NCI-H524 (cell line): Measurements from ENCODE around the gene FRMPD1.

Experiments used
- DNase-seq, 2 experiments: peaks; one replicate each; lab custom pipeline; 2025; lab: John Stamatoyannopoulos, UW

FRMPD1 gene

GRCh38 chr9:37679649-37680402 is 29.1 kb downstream of the FRMPD1 start:
- peak; percentile 88 to 97 for DNase-seq

DNA sequence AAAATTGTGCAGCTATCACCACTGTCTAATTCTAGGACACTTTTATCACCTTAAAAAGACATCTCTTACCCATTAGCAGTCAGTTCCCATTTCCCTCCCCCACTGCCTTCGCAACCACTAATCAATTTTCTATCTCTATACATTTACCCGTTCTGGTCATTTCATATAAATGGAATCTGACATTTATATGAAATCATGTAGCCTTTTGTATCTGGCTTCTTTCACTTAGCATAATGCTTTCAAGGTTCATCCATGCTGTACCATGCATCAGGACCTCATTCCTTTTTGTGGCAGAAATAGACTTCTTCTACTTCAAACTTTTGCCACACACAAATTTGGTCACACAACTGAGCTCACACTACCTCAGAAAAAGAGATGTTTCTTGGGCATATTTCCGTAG is 32.2 kb downstream of the FRMPD1 start:
- no peak for DNase-seq

- no peak for DNase-seq
Observed at GRCh38 chr9:37683531-37684371, 33.0 kb downstream of the FRMPD1 start.

GRCh38 chr9:37692622-37693221 is 42.0 kb downstream of the FRMPD1 start:
- DNase-seq: peak; percentile 53 to 83

- DNase-seq: peak; percentile 33 to 76
Observed at GRCh38 chr9:37693260-37693659, 42.5 kb downstream of the FRMPD1 start.

DNA sequence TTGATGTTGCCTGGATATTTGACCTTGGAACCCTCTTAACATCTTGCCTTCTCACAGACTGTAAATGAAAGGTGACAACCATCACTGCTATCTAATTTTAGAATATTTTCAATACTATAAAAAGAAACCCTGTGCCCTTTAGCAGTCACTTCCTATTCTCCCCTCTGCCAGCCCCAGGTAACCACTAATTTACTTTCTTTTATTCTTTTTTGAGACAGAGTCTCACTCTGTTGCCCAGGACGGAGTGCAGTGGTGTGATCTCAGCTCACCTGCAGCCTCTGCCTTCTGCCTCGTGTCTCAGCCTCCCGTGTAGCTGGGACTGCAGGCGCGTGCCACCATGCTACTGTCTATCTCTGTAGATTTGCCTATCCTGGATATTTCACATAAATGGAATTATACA is 43.6 kb downstream of the FRMPD1 start:
- DNase-seq: no peak

- DNase-seq: no peak
Observed at GRCh38 chr9:37696528-37696927, 45.8 kb downstream of the FRMPD1 start.

DNA sequence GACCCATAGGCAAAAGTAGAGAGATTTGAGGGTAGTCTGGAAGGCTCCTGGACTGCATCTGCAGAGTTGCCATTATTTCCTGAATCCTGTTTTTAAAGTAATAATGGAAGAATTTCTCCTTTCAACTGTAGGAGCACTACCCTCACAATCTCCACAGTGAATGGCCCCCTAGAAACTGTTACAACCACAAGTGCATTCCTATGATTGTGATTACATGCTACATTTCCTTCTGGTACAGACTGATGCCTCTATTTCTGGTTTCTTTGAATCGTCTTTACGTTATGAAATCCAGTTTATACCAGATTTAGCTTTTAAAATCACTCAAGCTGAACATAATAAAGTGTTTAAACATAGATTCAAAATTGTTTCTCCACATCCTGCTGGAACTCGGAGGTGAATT is 49.4 kb downstream of the FRMPD1 start:
- DNase-seq: no peak

- no peak for DNase-seq
Observed at GRCh38 chr9:37700900-37701299, 50.1 kb downstream of the FRMPD1 start.

GRCh38 chr9:37705787-37706186 is 55.0 kb downstream of the FRMPD1 start:
- no peak for DNase-seq

GRCh38 chr9:37706290-37706689 is 55.5 kb downstream of the FRMPD1 start:
- no peak for DNase-seq

GRCh38 chr9:37707748-37708147 is 57.0 kb downstream of the FRMPD1 start:
- DNase-seq: no peak

- no peak for DNase-seq
Observed at GRCh38 chr9:37710046-37710445, 59.3 kb downstream of the FRMPD1 start.

DNA sequence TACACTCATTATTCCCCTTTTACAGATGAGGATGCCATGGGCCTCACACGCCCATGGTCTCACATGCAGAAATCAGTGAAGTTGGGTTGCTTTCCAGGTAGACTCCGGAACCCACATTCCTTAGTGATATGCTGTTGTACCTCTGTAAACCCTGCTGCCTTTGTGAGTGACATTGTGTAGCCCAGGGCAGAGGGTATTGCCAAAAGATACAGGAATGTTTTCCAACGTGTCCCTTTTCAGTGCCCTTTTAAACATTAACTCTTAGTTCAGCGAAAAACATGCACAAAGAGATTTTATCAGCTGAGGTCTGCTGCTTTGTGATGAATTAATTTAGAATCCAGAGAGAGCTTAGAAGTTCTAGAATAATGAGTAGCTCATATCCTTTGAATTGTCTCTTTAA is 64.5 kb downstream of the FRMPD1 start:
- DNase-seq: no peak

DNA sequence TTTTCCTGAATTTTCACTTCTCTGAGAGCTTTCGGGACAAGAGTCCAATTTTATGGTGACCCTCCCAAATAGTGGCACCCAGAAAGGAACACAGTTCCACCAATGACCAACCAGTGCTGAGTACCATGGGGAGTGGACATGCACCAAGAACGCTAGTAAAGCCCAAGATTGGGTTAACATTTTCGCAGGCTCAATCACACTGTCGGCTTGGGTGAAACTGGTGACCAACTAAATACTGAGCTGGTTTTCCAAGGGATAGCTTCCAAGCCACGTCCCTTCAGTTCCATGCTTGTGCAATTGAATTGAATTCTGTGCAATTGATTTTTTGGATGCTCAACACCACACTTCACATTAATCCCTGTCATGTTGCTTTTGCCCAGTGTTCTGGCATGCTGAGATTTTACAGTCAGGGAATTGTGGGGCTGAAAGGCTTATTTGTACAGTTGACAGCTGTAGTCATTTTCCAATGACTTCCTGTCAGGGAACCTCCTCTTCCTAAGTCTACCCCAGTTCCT is 65.3 kb downstream of the FRMPD1 start:
- DNase-seq: no peak

GRCh38 chr9:37719526-37719925 is 68.8 kb downstream of the FRMPD1 start:
- no peak for DNase-seq

GRCh38 chr9:37727013-37727412 is 76.3 kb downstream of the FRMPD1 start:
- DNase-seq: peak in 1 of 2 experiments; percentile 23

DNA sequence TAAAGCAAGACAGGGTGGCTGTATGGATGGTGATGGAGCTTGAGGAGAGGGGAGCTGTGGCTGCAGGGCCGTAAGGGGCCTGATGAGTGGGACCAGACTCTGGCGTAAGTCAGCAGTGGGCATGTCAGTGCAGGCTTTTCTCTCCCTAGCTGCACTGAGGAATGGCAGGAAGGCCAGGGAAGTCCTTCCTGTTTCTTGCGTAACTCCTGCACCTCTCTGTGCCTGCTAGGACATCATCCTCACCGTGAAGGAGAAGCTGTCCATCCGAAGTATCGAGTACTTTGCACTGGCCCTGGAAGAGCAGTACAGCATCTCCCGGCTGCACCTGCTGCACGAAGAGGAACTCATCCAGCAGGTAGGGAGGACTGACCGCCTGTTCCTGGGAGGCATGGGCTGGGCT is 78.7 kb downstream of the FRMPD1 start:
- no peak for DNase-seq

DNA sequence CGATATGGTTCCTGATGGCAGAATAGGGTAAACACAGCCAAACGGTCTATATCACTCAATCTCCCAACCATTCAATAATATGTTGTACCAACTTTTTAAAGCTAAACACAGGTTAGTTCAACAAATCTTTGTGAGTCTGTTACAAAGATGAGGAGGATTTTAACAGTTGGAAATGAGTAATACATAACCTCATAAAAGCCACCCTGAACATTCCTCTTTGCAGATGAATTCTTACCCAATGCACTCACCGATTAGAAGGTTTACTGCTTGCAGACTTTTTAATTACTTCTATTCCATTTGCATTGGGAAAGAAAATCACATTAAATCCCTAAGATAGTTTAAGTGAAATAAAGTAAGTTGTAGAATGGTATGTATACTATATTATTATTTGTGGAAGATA is 79.5 kb downstream of the FRMPD1 start:
- no peak for DNase-seq

GRCh38 chr9:37730839-37731238 is 80.1 kb downstream of the FRMPD1 start:
- no peak for DNase-seq

DNA sequence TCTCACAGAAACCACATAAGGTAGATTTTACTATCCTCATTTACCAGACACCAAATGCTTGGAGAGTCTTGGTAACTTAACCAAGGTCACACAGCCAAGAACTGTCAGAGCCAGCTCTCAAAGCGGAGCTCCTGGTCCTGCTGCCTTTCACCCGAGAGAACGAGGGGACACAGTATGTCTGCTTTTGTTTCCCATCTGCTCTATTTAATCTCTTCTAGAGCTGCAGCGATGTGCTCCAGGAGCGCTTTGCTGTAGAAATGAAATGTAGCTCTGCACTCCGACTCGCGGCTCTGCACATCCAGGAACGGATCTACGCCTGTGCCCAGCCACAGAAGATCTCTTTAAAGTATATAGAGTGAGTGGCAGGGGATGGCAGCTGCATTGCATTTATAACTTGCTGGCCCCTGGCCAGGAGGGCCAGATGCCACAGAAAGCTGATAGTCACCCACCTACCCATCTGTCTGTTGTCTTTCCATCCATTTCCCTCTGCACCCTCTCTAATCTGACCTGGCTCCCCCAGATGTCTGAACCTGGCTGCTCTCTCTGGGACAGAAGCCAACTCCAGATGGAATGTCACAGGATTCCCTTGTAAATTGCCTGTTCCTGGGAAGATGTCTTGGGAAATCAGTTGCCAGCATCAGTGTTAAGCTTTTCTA is 81.5 kb downstream of the FRMPD1 start:
- peak; percentile 99 for DNase-seq

GRCh38 chr9:37732952-37733351 is 82.2 kb downstream of the FRMPD1 start:
- peak in 1 of 2 experiments; percentile 47 for DNase-seq
